Choroid plexus epithelial cell (primary cell): ENCODE results near the gene ZNF532.

Source experiments
- DNase-seq: peaks from one replicate; pipeline ENCODE4 v3.0.0-alpha.2; 2010; ENCODE audit warnings: low read depth
- H3K4me3 ChIP-seq: 2 replicates; pipeline ENCODE4 v1.5.1; 2011; ENCODE audit warnings: low read depth, mild to moderate bottlenecking, control low read depth, low read length, moderate library complexity
- TF ChIP-seq, protein P1 (sequence below): conservative IDR thresholded peaks from 2 replicates; pipeline ENCODE4 v1.5.1; 2011; ENCODE audit warnings: low read depth, mild to moderate bottlenecking, control low read depth, inconsistent platforms, low read length, moderate library complexity

Gene ZNF532

DNA sequence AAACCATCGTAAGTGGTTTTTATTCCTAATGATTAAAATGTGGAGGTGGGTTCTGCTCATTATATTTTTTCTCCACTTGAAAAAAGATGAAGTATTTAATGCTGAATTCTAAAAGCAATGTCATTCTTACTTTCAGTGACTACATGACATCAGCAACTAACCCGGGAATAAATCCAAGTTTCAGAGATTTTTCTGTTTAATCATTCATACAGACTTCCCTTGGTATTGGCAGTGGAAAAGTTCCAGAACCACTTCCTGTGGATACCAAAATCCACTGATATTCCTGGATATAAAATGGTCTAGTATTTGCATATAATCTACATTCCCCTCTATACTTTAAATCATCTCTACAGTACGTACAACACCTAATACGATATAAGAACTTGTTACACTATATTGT is 128.6 kb downstream of the ZNF532 start:
- no peak overlapping the region for H3K4me3 ChIP-seq
- peak; percentile 80 for DNase-seq
- TF ChIP-seq, protein P1, sequence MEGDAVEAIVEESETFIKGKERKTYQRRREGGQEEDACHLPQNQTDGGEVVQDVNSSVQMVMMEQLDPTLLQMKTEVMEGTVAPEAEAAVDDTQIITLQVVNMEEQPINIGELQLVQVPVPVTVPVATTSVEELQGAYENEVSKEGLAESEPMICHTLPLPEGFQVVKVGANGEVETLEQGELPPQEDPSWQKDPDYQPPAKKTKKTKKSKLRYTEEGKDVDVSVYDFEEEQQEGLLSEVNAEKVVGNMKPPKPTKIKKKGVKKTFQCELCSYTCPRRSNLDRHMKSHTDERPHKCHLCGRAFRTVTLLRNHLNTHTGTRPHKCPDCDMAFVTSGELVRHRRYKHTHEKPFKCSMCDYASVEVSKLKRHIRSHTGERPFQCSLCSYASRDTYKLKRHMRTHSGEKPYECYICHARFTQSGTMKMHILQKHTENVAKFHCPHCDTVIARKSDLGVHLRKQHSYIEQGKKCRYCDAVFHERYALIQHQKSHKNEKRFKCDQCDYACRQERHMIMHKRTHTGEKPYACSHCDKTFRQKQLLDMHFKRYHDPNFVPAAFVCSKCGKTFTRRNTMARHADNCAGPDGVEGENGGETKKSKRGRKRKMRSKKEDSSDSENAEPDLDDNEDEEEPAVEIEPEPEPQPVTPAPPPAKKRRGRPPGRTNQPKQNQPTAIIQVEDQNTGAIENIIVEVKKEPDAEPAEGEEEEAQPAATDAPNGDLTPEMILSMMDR: no peak

DNA sequence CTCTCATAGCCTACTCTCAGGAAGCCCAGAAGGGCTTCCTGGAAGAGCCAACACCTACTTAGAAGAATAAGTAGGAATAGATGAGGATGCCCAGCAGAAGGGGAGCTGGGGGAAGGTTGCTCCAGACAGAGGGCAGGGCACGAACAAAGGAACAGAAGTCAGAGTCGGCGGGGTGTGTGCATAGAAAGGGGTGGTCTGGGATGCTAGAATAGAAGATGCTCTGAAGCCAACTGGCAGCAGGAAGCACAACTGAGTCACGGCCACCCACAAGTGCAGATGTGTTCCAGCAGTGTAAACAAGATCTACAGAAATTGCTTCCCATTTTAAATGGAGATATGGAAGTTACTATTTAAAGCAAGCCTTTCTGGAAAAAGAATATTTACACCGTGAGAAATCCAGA is 131.0 kb downstream of the ZNF532 start:
- no peak overlapping the region for H3K4me3 ChIP-seq
- TF ChIP-seq, protein P1: no peak
- DNase-seq: no peak

DNA sequence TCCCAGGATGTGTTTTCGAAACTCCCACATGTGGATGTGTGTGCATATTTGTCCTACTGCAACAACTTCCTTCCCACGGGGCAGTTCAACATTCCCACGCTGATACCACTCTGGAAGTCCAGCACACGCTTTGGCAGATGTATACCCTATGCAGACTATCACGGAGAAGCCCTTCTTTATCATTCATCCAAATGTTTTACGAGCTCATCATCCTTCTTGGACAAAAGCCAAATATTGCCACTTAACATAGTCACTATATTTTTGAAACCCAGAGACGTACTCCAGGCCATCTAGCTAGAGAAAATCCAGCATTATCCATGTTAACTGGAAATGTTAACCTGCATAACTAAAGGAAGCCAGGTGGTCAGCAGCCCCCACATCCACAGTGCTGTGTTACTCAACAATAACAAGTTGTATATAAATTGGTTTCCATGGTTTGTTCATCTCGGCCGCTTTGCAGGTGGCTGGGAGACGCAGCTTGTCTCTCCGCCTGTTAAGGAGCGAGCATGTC is 131.5 kb downstream of the ZNF532 start:
- DNase-seq: peak; percentile 85
- H3K4me3 ChIP-seq: no peak overlapping the region
- TF ChIP-seq, protein P1: no peak

DNA sequence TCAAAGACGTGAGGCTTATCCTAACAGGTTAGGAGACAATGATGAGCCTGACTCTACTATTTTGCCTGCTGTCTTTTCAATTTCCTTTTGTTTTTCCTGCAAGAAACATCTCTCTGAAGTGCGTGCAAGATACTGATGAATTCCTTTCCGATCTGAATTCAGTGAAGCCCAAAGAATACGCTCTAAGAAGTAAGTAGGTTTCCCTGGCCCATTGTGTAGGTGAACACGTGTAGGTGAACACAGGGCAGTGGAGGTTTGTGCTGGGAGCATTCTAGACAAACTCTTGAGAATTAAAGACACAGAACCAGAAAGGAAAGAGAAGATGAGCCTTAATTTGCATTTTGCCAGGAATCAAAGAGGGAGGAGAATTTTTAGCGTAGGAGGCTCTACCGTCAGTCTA is 132.0 kb downstream of the ZNF532 start:
- TF ChIP-seq, protein P1: no peak
- DNase-seq: no peak
- H3K4me3 ChIP-seq: no peak overlapping the region

DNA sequence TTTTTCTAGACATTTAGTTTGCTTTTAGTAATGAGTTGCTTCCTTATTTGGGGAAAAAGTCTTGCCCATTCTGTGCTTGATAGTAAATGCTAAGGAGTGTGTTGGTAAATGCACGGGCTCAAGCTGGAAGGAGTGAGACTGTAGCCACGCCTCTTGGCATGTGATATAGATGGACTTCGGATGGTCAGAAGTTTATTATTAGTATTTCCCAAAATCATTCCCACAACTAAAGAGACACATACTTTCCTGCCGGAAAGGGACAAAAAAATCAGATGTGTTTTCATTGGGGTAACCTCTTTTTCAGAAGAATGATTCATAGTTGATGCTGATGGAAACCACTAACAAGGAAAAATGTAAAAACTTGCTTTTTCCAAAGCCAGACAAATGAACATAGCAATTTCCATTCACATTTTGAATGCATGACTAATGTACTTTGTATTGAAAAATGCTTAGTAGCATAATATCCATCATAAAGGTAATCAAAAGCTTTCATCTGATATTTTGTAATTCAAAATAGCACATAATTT is 133.2 kb downstream of the ZNF532 start:
- peak; percentile 87 for DNase-seq
- H3K4me3 ChIP-seq: no peak overlapping the region
- TF ChIP-seq, protein P1: no peak

DNA sequence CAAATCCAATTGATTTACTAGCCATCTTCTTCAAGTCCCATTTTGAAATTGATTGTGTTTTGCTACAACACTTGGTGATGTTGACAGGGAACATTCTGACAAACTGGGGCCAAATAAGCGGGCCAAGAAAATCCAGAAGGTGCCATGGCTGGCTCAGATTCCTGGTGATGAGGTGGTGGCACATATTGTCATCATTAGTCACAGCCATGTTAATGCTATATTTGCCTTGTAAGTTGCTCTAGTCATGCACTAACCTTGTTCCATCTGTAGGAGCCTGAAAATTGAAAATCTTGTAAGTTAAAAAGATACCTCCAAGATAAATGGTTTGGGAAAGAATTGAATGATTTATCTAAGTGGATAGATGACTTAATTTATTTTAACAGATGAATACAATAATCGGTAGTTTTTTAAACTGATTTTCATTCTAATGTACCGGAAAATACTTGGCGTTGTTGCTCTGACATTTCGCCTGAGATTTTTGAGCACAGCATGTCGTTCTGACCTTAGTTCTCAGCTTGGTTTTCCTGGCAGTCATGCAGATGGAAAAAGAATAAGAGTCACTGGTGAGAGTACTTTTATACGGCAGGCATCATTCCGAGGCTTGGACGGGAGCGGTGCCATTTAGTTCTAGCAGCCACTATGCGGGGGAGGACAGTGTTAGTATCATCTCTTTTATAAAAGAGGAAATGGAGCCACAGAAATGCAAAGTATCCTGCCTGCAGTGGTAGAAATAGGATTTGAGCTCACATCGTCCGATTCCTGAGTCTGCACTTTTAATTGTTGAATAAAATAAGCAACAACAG is 133.9 kb downstream of the ZNF532 start:
- TF ChIP-seq, protein P1: no peak
- DNase-seq: peak; percentile 85
- H3K4me3 ChIP-seq: peak overlapping the region; percentile 0
